Natural killer cell treated with Interleukin-12 subunit alpha and Interleukin-12 subunit beta and Interleukin-15 and Interleukin-18, amount 100 ng/mL, for 72 hours (primary cell): ENCODE data around the gene ZNF79. TPM values are rescaled to one million over a fixed set of nuclear protein-coding genes. Genes with fewer than 3 reads are reported as not detected.

Experiments used
- ATAC-seq, 2 donors: fragments of 150-1000 bp; cut with Tn5 transposase in 1 of 2; sonication (Bioruptor Pico), chemical (Tn5 transposase) in 1 of 2; 2 replicates each; pipeline ENCODE4 v1.10.0; 2021
- DNase-seq: peaks from one replicate; pipeline ENCODE4 v3.0.0; 2022; ENCODE audit warnings: low spot score
- H3K27ac Mint-ChIP-seq, 2 donors: 1 replicate in 1 of 2; 2 replicates in 1 of 2; pipeline ENCODE4 v1.8.0; 2022; ENCODE audit warnings: mixed read lengths in 2 of 2, mild to moderate bottlenecking in 1 of 2, moderate library complexity in 1 of 2
- H3K27me3 Mint-ChIP-seq, 2 donors: 1 replicate in 1 of 2; 2 replicates in 1 of 2; pipeline ENCODE4 v1.8.0; 2022; ENCODE audit warnings: mixed read lengths in 2 of 2
- H3K36me3 Mint-ChIP-seq: one replicate; pipeline ENCODE4 v1.8.0; 2022; ENCODE audit warnings: mixed read lengths
- H3K4me1 Mint-ChIP-seq, 2 donors: 1 replicate in 1 of 2; 2 replicates in 1 of 2; pipeline ENCODE4 v1.8.0; 2022; ENCODE audit warnings: low read depth in 2 of 2, mixed read lengths in 2 of 2, mild to moderate bottlenecking in 1 of 2
- H3K4me3 Mint-ChIP-seq: one replicate; pipeline ENCODE4 v1.8.0; 2022; ENCODE audit warnings: mixed read lengths
- H3K9me3 Mint-ChIP-seq: 2 replicates; pipeline ENCODE4 v1.8.0; 2022; ENCODE audit warnings: mixed read lengths
- total RNA-seq, 2 donors: library from RNA; stranded (reverse); gene quantifications; one replicate each; pipeline ENCODE4 v1.2.3, GENCODE V29; 2022

The ZNF79 gene
- total RNA-seq, 2 donors from 2014 or later = 14.4 to 16.3 TPM

- no peak overlapping the region for H3K4me3 Mint-ChIP-seq
- ATAC-seq (no peak), DNase-seq (no peak)
- H3K9me3 Mint-ChIP-seq = no peaks in the 10 kb centered on the region
- H3K36me3 Mint-ChIP-seq = no peaks in the 10 kb centered on the region
- no peaks in the 10 kb centered on the region for H3K27me3 Mint-ChIP-seq
- peak overlapping the region in 1 of 2 donors; percentile 33 for H3K27ac Mint-ChIP-seq
- H3K4me1 Mint-ChIP-seq = no peaks in the 10 kb centered on the region
These were observed 18.6 kb upstream of the ZNF79 start for GRCh38 chr9:127405344-127406125.

GRCh38 chr9:127406799-127407491 lies 17.2 kb upstream of the ZNF79 start:
- H3K36me3 Mint-ChIP-seq = no peaks in the 10 kb centered on the region
- ATAC-seq (peak in 1 of 2 donors; percentile 36), DNase-seq (no peak)
- no peaks in the 10 kb centered on the region for H3K9me3 Mint-ChIP-seq
- no peaks in the 10 kb centered on the region for H3K4me1 Mint-ChIP-seq
- no peak overlapping the region for H3K4me3 Mint-ChIP-seq
- no peaks in the 10 kb centered on the region for H3K27me3 Mint-ChIP-seq
- H3K27ac Mint-ChIP-seq = no peak overlapping the region

GRCh38 chr9:127407492-127407843 lies 16.7 kb upstream of the ZNF79 start:
- DNase-seq = no peak
- Mint-ChIP-seq H3K4me1 (no peaks in the 10 kb centered on the region), H3K36me3 (no peaks in the 10 kb centered on the region), H3K9me3 (no peaks in the 10 kb centered on the region), H3K4me3 (no peak overlapping the region), H3K27ac (no peak overlapping the region), H3K27me3 (no peaks in the 10 kb centered on the region)
- no peak for ATAC-seq

DNA sequence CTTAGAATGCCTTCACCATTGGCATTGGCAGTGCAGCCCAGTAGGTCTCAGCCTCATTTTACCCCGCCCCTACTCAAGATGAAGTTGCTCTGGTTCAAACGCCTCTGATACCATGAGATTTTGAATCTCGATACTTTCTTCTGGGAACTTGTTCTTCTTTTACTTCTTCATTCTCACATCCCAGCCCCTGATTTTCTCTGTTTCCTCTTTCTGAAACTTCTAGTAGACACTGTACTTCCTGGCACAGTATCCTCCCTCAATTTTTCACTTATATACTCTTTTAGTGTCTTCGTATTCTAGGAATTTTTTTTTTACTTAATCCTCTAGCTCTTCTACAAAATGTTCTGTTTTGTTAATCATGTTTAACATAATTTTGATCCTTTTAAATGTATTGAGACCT lies 13.1 kb upstream of the ZNF79 start:
- Mint-ChIP-seq H3K4me1 (no peaks in the 10 kb centered on the region), H3K4me3 (no peak overlapping the region), H3K36me3 (no peaks in the 10 kb centered on the region), H3K9me3 (no peaks in the 10 kb centered on the region), H3K27me3 (peaks cover 0 to 2% of the 10 kb centered on the region in 2 donors), H3K27ac (no peak overlapping the region)
- ATAC-seq (no peak), DNase-seq (no peak)

GRCh38 chr9:127415141-127415540 lies 9.0 kb upstream of the ZNF79 start:
- no peaks in the 10 kb centered on the region for H3K36me3 Mint-ChIP-seq

DNA sequence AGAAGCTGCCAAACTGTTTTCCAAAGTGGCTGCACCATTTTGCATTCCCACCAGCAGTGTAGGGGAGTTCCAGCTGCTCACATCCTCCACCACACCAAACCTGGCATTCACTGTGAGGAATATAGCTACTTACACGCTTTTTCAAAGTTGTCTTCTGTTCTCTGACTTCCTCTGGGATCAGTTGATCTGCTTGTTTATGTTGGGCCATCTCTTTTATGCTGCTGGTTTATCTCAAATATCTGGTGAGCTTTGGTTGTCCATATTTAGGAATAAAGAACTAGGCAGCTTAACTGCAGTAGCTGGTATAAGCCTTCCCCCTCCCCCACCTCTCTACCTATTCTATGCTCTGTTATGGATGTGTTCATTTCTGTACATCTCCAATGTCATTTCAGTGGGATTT lies 8.5 kb upstream of the ZNF79 start:
- Mint-ChIP-seq H3K36me3 (no peaks in the 10 kb centered on the region), H3K4me3 (no peak overlapping the region), H3K27me3 (peaks cover 0 to 2% of the 10 kb centered on the region in 2 donors), H3K27ac (no peak overlapping the region), H3K4me1 (peaks cover 4 to 5% of the 10 kb centered on the region in 2 donors), H3K9me3 (no peaks in the 10 kb centered on the region)
- no peak for ATAC-seq
- no peak for DNase-seq

More at GRCh38 chr9:127415141-127415540, 9.0 kb upstream of the ZNF79 start:
- H3K27ac Mint-ChIP-seq = no peak overlapping the region
- ATAC-seq = no peak
- peaks cover 0 to 2% of the 10 kb centered on the region in 2 donors for H3K27me3 Mint-ChIP-seq
- H3K9me3 Mint-ChIP-seq = no peaks in the 10 kb centered on the region
- H3K4me3 Mint-ChIP-seq = no peak overlapping the region
- H3K4me1 Mint-ChIP-seq = peaks cover 4 to 5% of the 10 kb centered on the region in 2 donors
- DNase-seq = no peak

GRCh38 chr9:127417131-127418036 lies 6.8 kb upstream of the ZNF79 start:
- DNase-seq = no peak
- Mint-ChIP-seq H3K4me3 (no peak overlapping the region), H3K4me1 (peaks cover 5 to 7% of the 10 kb centered on the region in 2 donors)

DNA sequence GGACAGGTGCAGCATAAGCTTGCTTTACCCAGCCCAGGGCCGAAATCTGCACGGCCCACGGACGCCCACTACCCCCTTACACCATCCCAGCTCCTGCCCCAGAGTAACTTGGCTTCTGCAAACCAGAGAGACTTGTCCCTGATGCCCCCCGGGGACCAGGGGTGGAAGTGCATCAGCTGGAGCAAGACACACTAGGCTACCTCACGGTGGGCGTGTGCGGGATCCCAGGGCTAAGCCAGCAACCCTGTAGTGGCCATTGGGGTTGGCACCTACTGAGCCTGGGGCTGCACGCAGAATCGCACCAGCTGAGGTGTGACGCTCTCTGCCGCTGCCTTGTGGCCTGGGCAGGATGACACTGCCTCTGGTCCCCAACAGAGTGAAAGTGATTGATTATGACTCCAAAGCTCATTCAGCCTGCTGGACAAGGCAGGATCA lies 6.1 kb upstream of the ZNF79 start:
- Mint-ChIP-seq H3K27me3 (peaks cover 0 to 2% of the 10 kb centered on the region in 2 donors), H3K36me3 (no peaks in the 10 kb centered on the region), H3K4me3 (no peak overlapping the region), H3K4me1 (peaks cover 12% of the 10 kb centered on the region in 2 donors), H3K9me3 (no peaks in the 10 kb centered on the region), H3K27ac (no peak overlapping the region)
- DNase-seq (peak; percentile 74), ATAC-seq (peak; percentile 91 to 92)

More at GRCh38 chr9:127417131-127418036, 6.8 kb upstream of the ZNF79 start:
- ATAC-seq = no peak
- Mint-ChIP-seq H3K27me3 (peaks cover 0 to 2% of the 10 kb centered on the region in 2 donors), H3K9me3 (no peaks in the 10 kb centered on the region), H3K27ac (no peak overlapping the region), H3K36me3 (no peaks in the 10 kb centered on the region)

DNA sequence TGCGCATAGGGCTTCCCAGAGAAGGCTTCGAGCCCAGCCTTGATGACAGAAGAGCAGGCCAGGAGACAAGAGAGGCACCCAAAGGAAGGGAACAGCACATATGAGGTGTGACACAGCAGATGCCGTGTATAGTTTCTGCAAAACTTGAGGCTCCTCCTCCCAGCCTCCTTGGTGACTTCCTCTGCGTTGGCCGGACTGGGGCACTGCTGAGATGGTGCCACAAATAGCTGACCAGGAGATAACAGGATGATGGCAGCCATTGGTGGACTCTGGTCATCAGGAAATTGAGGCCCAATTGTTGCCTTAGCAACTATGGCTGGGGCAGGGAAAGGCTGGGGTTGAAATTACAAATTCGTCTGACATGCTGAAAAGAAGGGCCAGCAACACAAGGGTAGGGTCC lies 4.8 kb upstream of the ZNF79 start:
- peaks cover 0 to 2% of the 10 kb centered on the region in 2 donors for H3K27me3 Mint-ChIP-seq
- ATAC-seq = no peak
- no peak overlapping the region for H3K27ac Mint-ChIP-seq
- H3K36me3 Mint-ChIP-seq = no peaks in the 10 kb centered on the region
- DNase-seq = no peak
- H3K4me1 Mint-ChIP-seq = peaks cover 18 to 22% of the 10 kb centered on the region in 2 donors
- no peak overlapping the region for H3K4me3 Mint-ChIP-seq
- no peaks in the 10 kb centered on the region for H3K9me3 Mint-ChIP-seq

DNA sequence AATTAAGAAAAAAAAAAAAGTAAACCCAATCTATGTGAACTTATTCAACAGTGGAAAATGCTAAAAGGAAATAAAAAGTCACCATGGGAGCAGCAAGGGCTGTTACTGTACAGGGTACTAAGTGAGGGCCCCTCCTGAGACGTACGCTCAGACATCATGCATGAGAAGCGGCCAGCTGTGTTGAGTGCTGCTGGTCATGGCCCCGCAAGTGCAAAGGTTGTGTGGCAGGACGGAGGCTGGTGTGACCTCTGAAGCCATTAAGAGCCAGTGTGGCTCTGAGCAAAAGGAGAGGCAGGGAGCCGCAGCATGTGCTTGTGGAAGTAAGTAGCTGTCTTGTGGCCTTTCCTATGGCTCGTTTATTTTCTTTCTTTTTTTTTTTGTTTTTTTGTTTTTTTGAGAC lies 3.1 kb upstream of the ZNF79 start:
- no peak overlapping the region for H3K27ac Mint-ChIP-seq
- H3K4me1 Mint-ChIP-seq = peaks cover 35 to 36% of the 10 kb centered on the region in 2 donors
- H3K4me3 Mint-ChIP-seq = no peak overlapping the region
- DNase-seq (no peak), ATAC-seq (no peak)
- H3K36me3 Mint-ChIP-seq = no peaks in the 10 kb centered on the region
- H3K9me3 Mint-ChIP-seq = no peaks in the 10 kb centered on the region
- no peaks in the 10 kb centered on the region for H3K27me3 Mint-ChIP-seq

DNA sequence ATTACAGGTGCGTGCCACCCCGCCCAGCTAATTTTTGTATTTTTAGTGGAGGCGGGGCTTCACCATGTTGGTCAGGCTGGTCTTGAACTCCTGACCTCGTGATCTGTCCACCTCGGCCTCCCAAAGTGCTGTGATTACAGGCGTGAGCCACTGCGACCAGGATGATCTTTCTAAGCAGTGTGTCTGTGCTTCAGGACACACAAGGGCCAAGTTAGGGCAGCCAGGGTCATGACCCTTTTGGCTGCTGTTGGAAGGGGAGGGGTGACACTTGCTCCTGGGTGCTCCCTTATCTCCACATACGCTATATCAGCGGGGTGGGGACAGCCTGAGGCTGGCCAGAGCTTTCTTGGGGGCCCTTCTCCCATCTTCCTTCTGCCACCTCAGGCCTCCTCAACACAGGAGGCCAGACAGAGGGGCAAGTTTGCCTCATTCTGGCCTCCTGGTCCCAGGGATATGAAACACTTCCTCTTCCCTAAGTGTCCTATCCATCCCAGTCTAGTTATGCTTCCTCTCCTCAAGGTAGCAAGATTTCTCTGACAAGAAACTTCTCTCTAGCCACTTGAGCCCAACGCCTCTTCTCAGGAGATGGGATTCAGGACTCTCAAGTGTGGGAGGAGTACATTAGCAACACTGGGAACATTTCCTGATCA lies 1.9 kb upstream of the ZNF79 start:
- no peak for ATAC-seq
- H3K36me3 Mint-ChIP-seq = peaks cover 7% of the 10 kb centered on the region
- no peaks in the 10 kb centered on the region for H3K27me3 Mint-ChIP-seq
- H3K4me3 Mint-ChIP-seq = peak overlapping the region; percentile 99
- peaks cover 43 to 45% of the 10 kb centered on the region in 2 donors for H3K4me1 Mint-ChIP-seq
- H3K27ac Mint-ChIP-seq = peak overlapping the region; percentile 93 to 99
- no peak for DNase-seq
- H3K9me3 Mint-ChIP-seq = no peaks in the 10 kb centered on the region

- DNase-seq = no peak
- H3K27ac Mint-ChIP-seq = peak overlapping the region; percentile 93 to 99
- no peaks in the 10 kb centered on the region for H3K9me3 Mint-ChIP-seq
- no peak for ATAC-seq
- no peaks in the 10 kb centered on the region for H3K27me3 Mint-ChIP-seq
- H3K4me1 Mint-ChIP-seq = peaks cover 47 to 49% of the 10 kb centered on the region in 2 donors
- peak overlapping the region; percentile 99 for H3K4me3 Mint-ChIP-seq
- peaks cover 7% of the 10 kb centered on the region for H3K36me3 Mint-ChIP-seq
These were observed 1.4 kb upstream of the ZNF79 start for GRCh38 chr9:127422787-127423186.

DNA sequence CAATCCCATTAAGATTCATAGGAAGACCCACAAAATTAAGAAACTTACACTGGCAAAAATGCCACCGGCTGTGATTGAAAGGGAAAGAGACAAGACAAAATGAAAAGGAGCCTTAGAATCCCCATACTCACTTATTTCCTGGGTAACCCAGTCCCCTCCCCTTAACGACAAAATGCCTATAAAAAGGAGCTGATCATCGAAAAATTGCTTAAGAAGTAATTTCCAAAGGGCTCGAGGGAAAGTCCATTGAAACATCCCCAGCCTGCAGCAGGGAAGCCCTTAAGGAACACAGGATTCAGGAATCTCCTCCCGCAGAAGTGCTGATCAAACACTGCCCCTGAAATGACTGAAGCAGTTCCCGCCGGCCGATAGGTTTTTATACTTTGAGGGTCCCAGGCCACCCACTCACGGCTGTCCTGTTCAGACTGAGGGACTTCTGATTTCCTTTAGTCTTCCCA lies 677 bp upstream of the ZNF79 start:
- H3K4me3 Mint-ChIP-seq = peak overlapping the region; percentile 99
- H3K4me1 Mint-ChIP-seq = peaks cover 48 to 56% of the 10 kb centered on the region in 2 donors
- ATAC-seq (no peak), DNase-seq (no peak)
- H3K36me3 Mint-ChIP-seq = peaks cover 7% of the 10 kb centered on the region
- H3K27ac Mint-ChIP-seq = peak overlapping the region; percentile 93 to 99
- no peaks in the 10 kb centered on the region for H3K9me3 Mint-ChIP-seq
- H3K27me3 Mint-ChIP-seq = no peaks in the 10 kb centered on the region
